Endodermal cell (in vitro differentiated cells): ENCODE data around the gene SMIM41. TPM values are rescaled to one million over a fixed set of nuclear protein-coding genes. Genes with fewer than 3 reads are reported as not detected.

Experiments used
- DNase-seq: peaks from one replicate; pipeline ENCODE4 v3.0.0-alpha.2; 2017
- H3K27ac ChIP-seq: 2 replicates; pipeline ENCODE4 v1.5.1; 2013; ENCODE audit warnings: mild to moderate bottlenecking, low read depth, low read length, moderate library complexity
- H3K27me3 ChIP-seq: 2 replicates; pipeline ENCODE4 v1.6.1; 2013; ENCODE audit warnings: mild to moderate bottlenecking, low read length, moderate library complexity; ENCODE audit not compliant: insufficient read depth, control insufficient read depth, poor library complexity, severe bottlenecking
- H3K36me3 ChIP-seq: 2 replicates; pipeline ENCODE4 v1.7.0; 2013; ENCODE audit warnings: mild to moderate bottlenecking, low read length, moderate library complexity; ENCODE audit not compliant: control insufficient read depth, insufficient read depth
- H3K4me1 ChIP-seq: one replicate; pipeline ENCODE4 v1.7.0; 2013; ENCODE audit warnings: low read length; ENCODE audit not compliant: control insufficient read depth, insufficient read depth
- H3K4me3 ChIP-seq: 2 replicates; pipeline ENCODE4 v1.5.1; 2013; ENCODE audit warnings: mild to moderate bottlenecking, low read length, moderate library complexity
- H3K9ac ChIP-seq: 2 replicates; pipeline ENCODE4 v1.6.1; 2013; ENCODE audit warnings: mild to moderate bottlenecking, low read length, moderate library complexity; ENCODE audit not compliant: poor library complexity, severe bottlenecking; ENCODE audit errors: extremely low read depth
- H3K9me3 ChIP-seq: 2 replicates; pipeline ENCODE4 v1.6.1; 2013; ENCODE audit warnings: mild to moderate bottlenecking, low read length, moderate library complexity; ENCODE audit not compliant: control insufficient read depth
- H3K27ac Mint-ChIP-seq: 2 replicates; pipeline ENCODE4 v1.8.0; 2020; ENCODE audit warnings: mixed read lengths
- H3K27me3 Mint-ChIP-seq: 2 replicates; pipeline ENCODE4 v1.8.0; 2021; ENCODE audit warnings: mild to moderate bottlenecking, mixed read lengths; ENCODE audit not compliant: insufficient read depth
- H3K36me3 Mint-ChIP-seq: 2 replicates; pipeline ENCODE4 v1.8.0; 2020; ENCODE audit warnings: low read depth, mixed read lengths
- H3K4me1 Mint-ChIP-seq: 2 replicates; pipeline ENCODE4 v1.8.0; 2020; ENCODE audit warnings: mixed read lengths
- H3K4me3 Mint-ChIP-seq: 2 replicates; pipeline ENCODE4 v1.8.0; 2020; ENCODE audit warnings: mild to moderate bottlenecking, moderate library complexity, mixed read lengths
- H3K9me3 Mint-ChIP-seq: 2 replicates; pipeline ENCODE4 v1.8.0; 2020; ENCODE audit warnings: mild to moderate bottlenecking, mixed read lengths
- WGBS, 2 experiments: methylation state at CpG; one replicate each; pipeline versions ENCODE4 v1.1.5 to v1.1.7; 2013; ENCODE audit warnings: missing lambda C conversion rate in 2 of 2, mixed read lengths in 1 of 2; ENCODE audit not compliant: insufficient coverage in 1 of 2, insufficient read length in 1 of 2; 5-methylcytosine and 5-hydroxymethylcytosine counted together
- total RNA-seq, 2 donors: library from RNA; stranded (reverse); fragmentation: NEBNext Ultra II Directional in 1 of 2; extraction: Animal tissue kit (Norgen Biotek cat#: 25700) in 1 of 2; gene quantifications; 2 replicates in 1 of 2; 3 replicates in 1 of 2; pipeline ENCODE4 v1.2.1, GENCODE V29; 2021
- TF ChIP-seq, protein P1 (sequence below): fragments of 200-600 bp; sonication (generic); conservative IDR thresholded peaks from 2 replicates; pipeline ENCODE4 v1.5.0; 2021; ENCODE audit warnings: antibody characterized with exemption, mild to moderate bottlenecking

SMIM41 gene
- total RNA-seq, 2 donors from 2014 or later: not detected

DNA sequence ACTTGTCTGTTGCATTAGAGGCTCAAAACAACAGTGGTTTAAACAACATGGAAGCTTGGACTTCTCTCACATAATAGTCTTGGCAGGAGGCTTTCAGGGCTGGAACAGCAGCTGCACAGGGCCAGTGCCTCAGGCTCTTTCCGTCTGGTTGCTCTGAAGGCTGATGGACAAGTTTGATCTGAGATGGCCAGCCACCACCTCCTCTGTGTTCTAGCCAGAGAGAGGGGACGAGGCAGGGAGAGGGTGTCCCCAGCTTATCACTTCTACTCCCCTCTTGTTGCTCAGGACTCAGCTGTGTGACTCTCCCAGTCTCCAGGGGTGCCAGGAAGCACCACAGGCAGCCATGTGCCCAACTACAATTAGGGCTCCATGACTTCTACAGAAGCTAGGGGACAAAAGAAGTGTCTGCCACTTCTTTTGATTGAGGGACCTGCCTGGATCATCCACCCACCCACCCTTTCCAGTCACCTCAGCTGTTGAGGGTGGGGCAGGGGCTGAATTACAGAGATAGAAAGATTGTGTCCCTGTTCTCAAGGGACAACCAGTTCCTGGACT, 46.6 kb downstream of the SMIM41 start:
- no peaks in the 10 kb centered on the region for H3K36me3 ChIP-seq
- Mint-ChIP-seq H3K4me1 (peaks cover 26% of the 10 kb centered on the region), H3K36me3 (no peaks in the 10 kb centered on the region), H3K27ac (no peak overlapping the region), H3K27me3 (peaks cover 7% of the 10 kb centered on the region), H3K9me3 (no peaks in the 10 kb centered on the region), H3K4me3 (no peak overlapping the region)
- 93 to 100% methylated on average over 1 to 2 of the region's 2 CpGs for WGBS, 2 experiments
- peak; percentile 52 for DNase-seq
- H3K4me1 ChIP-seq: peaks cover 5% of the 10 kb centered on the region
- TF ChIP-seq, protein P1, sequence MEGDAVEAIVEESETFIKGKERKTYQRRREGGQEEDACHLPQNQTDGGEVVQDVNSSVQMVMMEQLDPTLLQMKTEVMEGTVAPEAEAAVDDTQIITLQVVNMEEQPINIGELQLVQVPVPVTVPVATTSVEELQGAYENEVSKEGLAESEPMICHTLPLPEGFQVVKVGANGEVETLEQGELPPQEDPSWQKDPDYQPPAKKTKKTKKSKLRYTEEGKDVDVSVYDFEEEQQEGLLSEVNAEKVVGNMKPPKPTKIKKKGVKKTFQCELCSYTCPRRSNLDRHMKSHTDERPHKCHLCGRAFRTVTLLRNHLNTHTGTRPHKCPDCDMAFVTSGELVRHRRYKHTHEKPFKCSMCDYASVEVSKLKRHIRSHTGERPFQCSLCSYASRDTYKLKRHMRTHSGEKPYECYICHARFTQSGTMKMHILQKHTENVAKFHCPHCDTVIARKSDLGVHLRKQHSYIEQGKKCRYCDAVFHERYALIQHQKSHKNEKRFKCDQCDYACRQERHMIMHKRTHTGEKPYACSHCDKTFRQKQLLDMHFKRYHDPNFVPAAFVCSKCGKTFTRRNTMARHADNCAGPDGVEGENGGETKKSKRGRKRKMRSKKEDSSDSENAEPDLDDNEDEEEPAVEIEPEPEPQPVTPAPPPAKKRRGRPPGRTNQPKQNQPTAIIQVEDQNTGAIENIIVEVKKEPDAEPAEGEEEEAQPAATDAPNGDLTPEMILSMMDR: no peak
- no peaks in the 10 kb centered on the region for H3K27me3 ChIP-seq
- no peaks in the 10 kb centered on the region for H3K9me3 ChIP-seq
- H3K9ac ChIP-seq: no peak overlapping the region
- peak overlapping the region; percentile 45 for H3K27ac ChIP-seq
- H3K4me3 ChIP-seq: no peak overlapping the region

DNA sequence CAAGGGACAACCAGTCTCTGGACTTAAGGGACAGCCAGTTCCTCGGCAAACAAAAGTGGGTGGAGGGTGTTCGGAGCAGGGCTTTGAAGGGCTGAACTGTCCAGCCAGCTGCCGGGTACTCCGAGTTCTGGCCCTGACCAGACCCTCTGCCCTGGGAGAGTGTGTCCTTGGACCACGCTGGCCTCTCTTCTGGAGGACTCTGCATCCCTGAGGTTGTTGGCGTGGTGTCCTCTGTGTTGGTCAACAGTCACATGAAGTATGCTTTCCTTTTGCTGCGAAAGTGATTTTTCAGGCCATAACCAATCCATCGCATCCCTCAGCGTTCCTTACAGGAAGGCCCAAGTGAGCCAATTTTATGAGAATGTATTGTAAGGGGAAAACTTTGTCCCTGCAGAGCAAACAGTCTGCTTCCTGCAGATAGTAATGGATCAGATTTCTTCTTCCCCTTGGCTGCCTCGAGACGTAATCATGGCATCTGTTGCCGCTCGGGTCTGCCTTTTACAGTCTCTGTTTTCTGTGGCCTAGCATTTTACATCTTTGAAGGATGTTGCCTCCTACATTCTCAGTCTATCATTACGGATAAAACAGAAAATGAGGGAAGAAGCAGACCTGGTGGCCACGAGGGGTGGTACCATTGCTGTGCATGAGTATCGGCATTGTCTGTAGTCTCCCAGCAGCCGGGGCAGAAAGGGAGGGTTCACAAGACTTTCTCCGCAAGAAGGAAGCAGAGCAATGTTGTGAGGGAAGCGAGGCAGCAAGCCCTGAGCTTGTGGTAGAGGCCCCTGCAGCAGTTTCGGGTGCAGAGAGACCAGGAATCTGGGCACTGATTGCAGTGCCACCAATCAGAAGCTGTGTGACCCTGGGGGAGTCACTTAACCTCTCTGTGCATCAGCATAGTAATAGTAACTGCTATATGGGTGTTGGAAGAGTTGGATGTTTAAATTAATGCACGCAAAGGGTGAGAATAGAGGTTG, 47.4 kb downstream of the SMIM41 start:
- WGBS, 2 experiments: 88 to 93% methylated on average over 14 to 21 of the region's 21 CpGs
- DNase-seq: peak; percentile 47
- H3K9me3 Mint-ChIP-seq: no peaks in the 10 kb centered on the region
- Histone ChIP-seq H3K9ac (no peak overlapping the region), H3K9me3 (no peaks in the 10 kb centered on the region), H3K27me3 (no peaks in the 10 kb centered on the region), H3K4me1 (peaks cover 5% of the 10 kb centered on the region), H3K4me3 (no peak overlapping the region), H3K36me3 (no peaks in the 10 kb centered on the region), H3K27ac (no peak overlapping the region)
- H3K27me3 Mint-ChIP-seq: peaks cover 3% of the 10 kb centered on the region
- H3K4me1 Mint-ChIP-seq: peaks cover 26% of the 10 kb centered on the region
- H3K27ac Mint-ChIP-seq: no peak overlapping the region
- TF ChIP-seq, protein P1: peak; percentile 24
- no peaks in the 10 kb centered on the region for H3K36me3 Mint-ChIP-seq
- H3K4me3 Mint-ChIP-seq: no peak overlapping the region

DNA sequence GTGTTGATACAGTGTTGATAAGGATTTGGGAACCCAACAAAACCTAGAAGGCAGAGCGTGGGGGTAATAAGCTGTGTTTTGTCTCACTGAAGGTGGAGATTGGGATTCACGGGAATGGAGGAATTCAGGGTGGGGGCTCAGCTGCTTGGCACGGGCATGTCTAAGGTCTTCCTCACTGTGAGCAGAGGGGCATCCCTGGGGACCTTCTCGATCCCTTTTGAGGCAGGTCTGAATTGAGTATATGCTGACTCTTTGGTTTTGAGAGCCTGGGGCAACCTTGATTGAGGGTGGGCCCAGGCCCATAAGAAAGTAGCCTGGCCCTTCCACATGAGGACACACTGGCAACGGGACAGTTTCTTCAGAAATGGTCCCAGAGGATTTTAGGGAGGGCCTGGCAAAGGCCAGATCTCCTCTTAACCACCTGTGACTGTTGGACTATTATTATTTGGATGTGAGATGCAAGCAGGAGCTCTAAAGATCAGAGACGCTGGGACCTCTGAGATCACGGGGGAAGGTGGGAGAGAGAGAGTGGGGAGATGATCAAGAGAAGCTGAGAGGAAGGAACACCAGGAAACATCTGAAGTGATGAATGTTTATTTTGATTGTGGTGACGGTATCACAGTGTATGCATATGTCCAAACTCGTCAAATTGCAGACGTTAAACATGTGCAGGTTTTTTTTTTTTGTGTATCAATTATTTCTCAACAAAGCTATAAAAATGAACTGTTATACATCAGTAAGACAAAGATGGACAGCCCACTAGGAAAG, 48.4 kb downstream of the SMIM41 start:
- H3K4me1 ChIP-seq: peaks cover 5% of the 10 kb centered on the region
- H3K9me3 Mint-ChIP-seq: no peaks in the 10 kb centered on the region
- H3K36me3 Mint-ChIP-seq: no peaks in the 10 kb centered on the region
- peaks cover 7% of the 10 kb centered on the region for H3K27me3 Mint-ChIP-seq
- H3K27me3 ChIP-seq: no peaks in the 10 kb centered on the region
- TF ChIP-seq, protein P1: no peak
- 91 to 100% methylated on average over 7 to 10 of the region's 10 CpGs for WGBS, 2 experiments
- peaks cover 26% of the 10 kb centered on the region for H3K4me1 Mint-ChIP-seq
- H3K4me3 ChIP-seq: no peak overlapping the region
- peak; percentile 36 for DNase-seq
- no peaks in the 10 kb centered on the region for H3K36me3 ChIP-seq
- H3K9me3 ChIP-seq: no peaks in the 10 kb centered on the region
- no peak overlapping the region for H3K27ac Mint-ChIP-seq
- no peak overlapping the region for H3K9ac ChIP-seq
- no peak overlapping the region for H3K4me3 Mint-ChIP-seq
- H3K27ac ChIP-seq: no peak overlapping the region
